Cardiac septum (tissue), 1 donor: ENCODE results near the gene AHSA1. TPM values are rescaled to one million over a fixed set of nuclear protein-coding genes. Genes with fewer than 3 reads are reported as not detected.

Experiments used
- DNase-seq: peaks from one replicate; pipeline ENCODE4 v3.0.0-alpha.2; 2020; ENCODE audit warnings: low spot score
- intact Hi-C: fragments of 100-400 bp; cut with DNase I; formaldehyde crosslinking; loops from one replicate; pipeline ENCODE4 v1.14.0; 2022
- total RNA-seq: library from RNA; stranded (reverse); fragmentation: NEBNext Ultra II Directional; extraction: Animal tissue kit (Norgen Biotek cat#: 25700); gene quantifications from one replicate; pipeline ENCODE4 v1.2.1, GENCODE V29; 2021
- donor health status: DM: no; HTN: no; CAD: no.

Gene AHSA1
- total RNA-seq, 1 donor from 2014 or later = 138 TPM

GRCh38 chr14:77502109-77502782, 44.4 kb downstream of the AHSA1 start:
- intact Hi-C loops = no loop called here

GRCh38 chr14:77503138-77503537, 45.2 kb downstream of the AHSA1 start:
- intact Hi-C loops = no loop called here
- peak; percentile 15 for DNase-seq

More at GRCh38 chr14:77502109-77502782, 44.4 kb downstream of the AHSA1 start:
- peak; percentile 0 for DNase-seq

GRCh38 chr14:77505031-77505430, 47.1 kb downstream of the AHSA1 start:
- intact Hi-C loops = no loop called here
- peak; percentile 15 for DNase-seq

- intact Hi-C loops = no loop called here
- DNase-seq = no peak
Measured at GRCh38 chr14:77507762-77508161, 49.9 kb downstream of the AHSA1 start.

GRCh38 chr14:77508249-77508648, 50.4 kb downstream of the AHSA1 start:
- intact Hi-C loops = no loop called here
- DNase-seq = no peak

GRCh38 chr14:77508876-77509275, 51.0 kb downstream of the AHSA1 start:
- intact Hi-C loops = no loop called here
- DNase-seq = no peak

GRCh38 chr14:77509366-77509765, 51.5 kb downstream of the AHSA1 start:
- intact Hi-C loops = no loop called here
- no peak for DNase-seq

GRCh38 chr14:77511486-77512162, 53.7 kb downstream of the AHSA1 start:
- no peak for DNase-seq
- intact Hi-C loops = no loop called here

- no peak for DNase-seq
- intact Hi-C loops = no loop called here
Measured at GRCh38 chr14:77516126-77516525, 58.2 kb downstream of the AHSA1 start.

Other genes starting within 250 kb of the AHSA1 start
- not detected for gene NGB, start 186.9 kb upstream of the AHSA1 start, total RNA-seq
- gene POMT2, start 137.2 kb upstream of the AHSA1 start, total RNA-seq = 19.9 TPM
- 10.9 TPM for gene GSTZ1, start 137.1 kb upstream of the AHSA1 start, total RNA-seq
- 5.6 TPM for gene TMED8, start 81.0 kb upstream of the AHSA1 start, total RNA-seq
- 0.11 TPM for gene SAMD15, start 80.7 kb upstream of the AHSA1 start, total RNA-seq
- not detected for gene NOXRED1, start 34.6 kb upstream of the AHSA1 start, total RNA-seq
- 12.5 TPM for gene VIPAS39, start 492 bp upstream of the AHSA1 start, total RNA-seq
- not detected for gene ISM2, start 40.7 kb downstream of the AHSA1 start, total RNA-seq
- 13.5 TPM for gene SPTLC2, start 158.5 kb downstream of the AHSA1 start, total RNA-seq
- 8.3 TPM for gene ALKBH1, start 249.9 kb downstream of the AHSA1 start, total RNA-seq